ENCODE measurements around the gene GLIS1. TPM values are rescaled to one million over a fixed set of nuclear protein-coding genes. Genes with fewer than 3 reads are reported as not detected.

GLIS1 gene
- total and polyA plus RNA-seq, 2 donors (not counting 3 experiments of a cell fraction or from before 2014, with no cell fraction given) = not detected

GRCh38 chr1:53463961-53464899 lies 274.7 kb downstream of the GLIS1 start:
- ChIA-PET POLR2A (no interaction called here), CTCF (interaction anchor here (0.9 to 2.9 kb wide), 5 partner anchors 9 to 71 kb away, joined by 3 to 17 read pairs (median 4); no protein-coding TSS in a partner anchor)
- TF ChIP-seq CTCF (IDR thresholded peaks at IDR 0.05; ENCODE audit: extremely low read depth in 1 of 2, insufficient read depth in 1 of 2, low read depth in 1 of 2, low read length in 2 of 2) (no peak), GATA2 (IDR thresholded peaks at IDR 0.05; ENCODE audit: insufficient read depth, insufficient read length, low read depth, low read length) (no peak), FOS (IDR thresholded peaks at IDR 0.05; ENCODE audit: borderline replicate concordance, insufficient read depth, low read length) (no peak), POLR2AphosphoS5 (IDR thresholded peaks at IDR 0.05; ENCODE audit: insufficient read depth, low read depth, low read length) (no peak), JUN (IDR thresholded peaks at IDR 0.05; ENCODE audit: borderline replicate concordance, insufficient read depth, insufficient read length, low read depth) (no peak), POLR2A (IDR thresholded peaks at IDR 0.05; ENCODE audit: low read depth, low read length) (no peak), EZH2 (IDR thresholded peaks at IDR 0.05; ENCODE audit: borderline replicate concordance, low read depth, low read length, severe bottlenecking) (no peak), MYC (IDR thresholded peaks at IDR 0.05; ENCODE audit: low read depth, low read length) (no peak)
- TF ChIP-seq, protein P1, sequence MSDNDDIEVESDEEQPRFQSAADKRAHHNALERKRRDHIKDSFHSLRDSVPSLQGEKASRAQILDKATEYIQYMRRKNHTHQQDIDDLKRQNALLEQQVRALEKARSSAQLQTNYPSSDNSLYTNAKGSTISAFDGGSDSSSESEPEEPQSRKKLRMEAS (IDR thresholded peaks at IDR 0.05; ENCODE audit: insufficient read depth, insufficient read length) = no peak
- dilution Hi-C loops (cut with MboI; ENCODE audit: extremely low pct_ligation_motif_present, low sequenced_read_pairs) = no loop called here
- FAIRE-seq (no peak), DNase-seq (ENCODE audit: low read depth, low spot score) (no peak)
- H2AFZ ChIP-seq (ENCODE audit: low read depth, low read length) = no peak overlapping the region
- no peak overlapping the region for H3K4me3 ChIP-seq (replicated peaks in 1 of 3; ENCODE audit: insufficient read depth in 1 of 3, low read depth in 1 of 3, low read length in 3 of 3)
- H3K4me1 ChIP-seq (ENCODE audit: control insufficient read depth, extremely low read depth, insufficient read depth, low read length) = no peaks in the 10 kb centered on the region
- no peaks in the 10 kb centered on the region for H3K79me2 ChIP-seq (ENCODE audit: control insufficient read depth, insufficient read depth, low read length)
- no peaks in the 10 kb centered on the region for H3K9me1 ChIP-seq (replicated peaks; ENCODE audit: control insufficient read depth, extremely low read depth, insufficient read depth, low read length)
- intact Hi-C loops (cut with micrococcal nuclease) = no loop called here
- no peaks in the 10 kb centered on the region for H3K36me3 ChIP-seq (ENCODE audit: control insufficient read depth in 2 of 2, extremely low read depth in 1 of 2, insufficient read depth in 2 of 2, low read length in 2 of 2)
- no peaks in the 10 kb centered on the region for H4K20me1 ChIP-seq (replicated peaks; ENCODE audit: control insufficient read depth, extremely low read depth, insufficient read depth, low read length)
- BruUV-seq (replicated peaks) = no TSS peak
- no peaks in the 10 kb centered on the region for H3K9me3 ChIP-seq (replicated peaks; ENCODE audit: control insufficient read depth, insufficient read depth, low read length)
- no peak overlapping the region for H3K4me2 ChIP-seq (ENCODE audit: insufficient read depth, low read length)
- H3K27ac ChIP-seq (ENCODE audit: insufficient read depth, low read depth, low read length) = no peak overlapping the region
- no peak overlapping the region for H3K9ac ChIP-seq (replicated peaks; ENCODE audit: extremely low read depth, insufficient read depth, low read length)
- no peaks in the 10 kb centered on the region for H3K27me3 ChIP-seq (ENCODE audit: control insufficient read depth in 2 of 2, insufficient read depth in 2 of 2, low read length in 2 of 2)
